OCI-LY3 (cell line): ENCODE results near the gene SLC6A13.

Experiments used
- H2AFZ ChIP-seq: fragments of 200-600, 300-600 bp; shearing (Covaris generic); 2 replicates; pipeline ENCODE4 v1.6.0; 2014; ENCODE audit warnings: antibody characterized with exemption, low read depth, low read length
- H3K27ac ChIP-seq: fragments of 200-600, 300-600 bp; sonication (generic); 2 replicates; pipeline ENCODE4 v1.5.1; 2014; ENCODE audit warnings: mild to moderate bottlenecking, low read length, moderate library complexity, mixed read lengths
- H3K27me3 ChIP-seq: fragments of 200-600, 300-600 bp; sonication (generic); 2 replicates; pipeline ENCODE4 v1.6.1; 2014; ENCODE audit warnings: low read depth, low read length, mixed read lengths
- H3K36me3 ChIP-seq: fragments of 200-600, 300-600 bp; sonication (generic); replicated peaks from 2 replicates; pipeline ENCODE3; 2014; ENCODE audit warnings: low read depth, low read length, mixed read lengths
- H3K4me1 ChIP-seq: fragments of 300-600, 200-600 bp; sonication (generic); 2 replicates; pipeline ENCODE4 v1.6.1; 2014; ENCODE audit warnings: low read length, mixed read lengths
- H3K4me2 ChIP-seq: fragments of 200-600, 300-600 bp; sonication (generic); 2 replicates; pipeline ENCODE4 v1.6.1; 2014; ENCODE audit warnings: low read length, mixed read lengths
- H3K4me3 ChIP-seq: fragments of 300-600, 200-600 bp; sonication (generic); 2 replicates; pipeline ENCODE4 v1.5.1; 2014; ENCODE audit warnings: antibody characterized with exemption, mild to moderate bottlenecking, low read length, moderate library complexity
- H3K79me2 ChIP-seq: fragments of 300-600, 200-600 bp; shearing (Covaris generic); 2 replicates; pipeline ENCODE4 v1.6.1; 2014; ENCODE audit warnings: mild to moderate bottlenecking, low read length, mixed read lengths
- H3K9ac ChIP-seq: fragments of 300-600, 200-600 bp; shearing (Covaris generic); 2 replicates; pipeline ENCODE4 v1.6.0; 2014; ENCODE audit warnings: mild to moderate bottlenecking, low read length, moderate library complexity
- H3K9me3 ChIP-seq: fragments of 200-600, 300-600 bp; shearing (Covaris generic); 2 replicates; pipeline ENCODE4 v1.6.1; 2014; ENCODE audit warnings: low read length, mixed read lengths; ENCODE audit not compliant: insufficient read depth
- H4K20me1 ChIP-seq: fragments of 200-600, 300-600 bp; sonication (generic); 2 replicates; pipeline ENCODE4 v1.6.1; 2016; ENCODE audit warnings: low read length, mixed read lengths; ENCODE audit not compliant: insufficient read depth
- CTCF ChIP-seq: fragments of 200-600, 300-600 bp; sonication (generic); IDR thresholded peaks from 2 replicates; pipeline ENCODE4 v1.5.1; 2014; ENCODE audit warnings: antibody characterized with exemption, low read length, low read depth
- EZH2phosphoT487 ChIP-seq: fragments of 200-600 bp; shearing (Covaris generic); IDR thresholded peaks from 2 replicates; pipeline ENCODE4 v1.6.1; 2018; ENCODE audit warnings: antibody characterized with exemption, mixed run types, low read depth

SLC6A13 gene

GRCh38 chr12:215116-215515, 47.5 kb downstream of the SLC6A13 start:
- TF ChIP-seq CTCF (no peak), EZH2phosphoT487 (no peak)
- Histone ChIP-seq H3K9ac (no peak overlapping the region), H3K27ac (no peak overlapping the region), H3K27me3 (peaks cover 22% of the 10 kb centered on the region), H3K79me2 (no peaks in the 10 kb centered on the region), H2AFZ (no peak overlapping the region), H4K20me1 (no peaks in the 10 kb centered on the region), H3K4me1 (peaks cover 25% of the 10 kb centered on the region), H3K9me3 (no peaks in the 10 kb centered on the region), H3K36me3 (no peaks in the 10 kb centered on the region), H3K4me3 (no peak overlapping the region), H3K4me2 (no peak overlapping the region)

GRCh38 chr12:214003-214741, 48.5 kb downstream of the SLC6A13 start, which contains the start of gene SLC6A12:
SLC6A12 (minus strand) TSS chr12:214157; CDS start chr12:209986, 4,171 bp downstream.
- H3K36me3 ChIP-seq, result no peaks in the 10 kb centered on the region
- peak within 1 kb of the TSS; percentile 41; the same call in 1 of the 2 replicates for H2AFZ ChIP-seq
- H3K4me1 ChIP-seq, result peaks cover 25% of the 10 kb centered on the region
- peak within 1 kb of the TSS; percentile 73 for H3K4me2 ChIP-seq
- H3K79me2 ChIP-seq, result no peaks in the 10 kb centered on the region
- H3K9me3 ChIP-seq, result no peaks in the 10 kb centered on the region
- no peak within 1 kb of the TSS; the same call in 1 of the 2 replicates for H3K9ac ChIP-seq
- H3K27ac ChIP-seq, result no peak within 1 kb of the TSS
- no peaks in the 10 kb centered on the region for H4K20me1 ChIP-seq
- peaks cover 22% of the 10 kb centered on the region for H3K27me3 ChIP-seq
- TF ChIP-seq EZH2phosphoT487 (no peak), CTCF (no peak)
- H3K4me3 ChIP-seq, result peak within 1 kb of the TSS; percentile 59

DNA sequence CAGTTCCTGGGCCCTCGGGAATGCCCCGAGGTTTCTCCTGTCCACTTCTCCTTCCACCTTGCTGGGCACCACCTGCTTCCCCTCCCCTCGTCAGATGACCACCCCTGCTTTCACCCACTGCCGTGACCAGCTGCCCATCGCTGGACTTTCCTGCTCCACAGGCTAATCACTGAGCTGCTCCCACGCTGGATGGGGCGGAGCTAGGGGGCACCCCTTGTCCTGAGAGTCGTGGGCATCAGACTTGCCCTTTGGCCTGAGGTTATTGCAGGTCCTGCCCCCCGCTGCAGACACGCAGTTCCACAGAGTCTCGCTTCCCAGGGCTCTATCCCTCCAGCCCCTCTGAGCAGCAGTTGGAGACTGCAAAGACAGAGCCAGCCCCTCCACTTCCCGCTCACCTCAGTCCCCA, 49.1 kb downstream of the SLC6A13 start:
- no peaks in the 10 kb centered on the region for H3K36me3 ChIP-seq
- H3K4me2 ChIP-seq, result peak overlapping the region; percentile 73
- no peak overlapping the region for H3K9ac ChIP-seq
- H3K9me3 ChIP-seq, result no peaks in the 10 kb centered on the region
- 0 out of 2 replicates have a peak overlapping the region, but pooled peaks have one; percentile 41 for H2AFZ ChIP-seq
- H3K4me1 ChIP-seq, result peaks cover 25% of the 10 kb centered on the region
- TF ChIP-seq CTCF (no peak), EZH2phosphoT487 (no peak)
- H3K79me2 ChIP-seq, result no peaks in the 10 kb centered on the region
- no peak overlapping the region for H3K27ac ChIP-seq
- peaks cover 22% of the 10 kb centered on the region for H3K27me3 ChIP-seq
- H3K4me3 ChIP-seq, result peak overlapping the region; percentile 59
- H4K20me1 ChIP-seq, result no peaks in the 10 kb centered on the region

GRCh38 chr12:212715-213526, 49.7 kb downstream of the SLC6A13 start:
- Histone ChIP-seq H3K27me3 (peaks cover 22% of the 10 kb centered on the region), H3K9me3 (no peaks in the 10 kb centered on the region), H3K4me1 (peaks cover 25% of the 10 kb centered on the region), H3K4me2 (peak overlapping the region; percentile 73), H2AFZ (peak overlapping the region; percentile 41; the same call in 1 of the 2 replicates), H3K36me3 (no peaks in the 10 kb centered on the region), H3K79me2 (no peaks in the 10 kb centered on the region), H4K20me1 (no peaks in the 10 kb centered on the region), H3K4me3 (peak overlapping the region; percentile 59), H3K9ac (peak overlapping the region; percentile 15; the same call in 1 of the 2 replicates), H3K27ac (no peak overlapping the region)
- no peak for TF ChIP-seq CTCF
- TF ChIP-seq EZH2phosphoT487, result no peak
